Stimulated activated naive CD4-positive, alpha-beta T cell (primary cell): ENCODE data around the gene NDUFS4.
"Not testable (repeated sequence)": the region's sequence is repeated elsewhere in the genome, so short reads cannot be mapped to it uniquely, and the experiment has no call there.

Source experiments
- DNase-seq, 6 experiments: peaks; one replicate each; lab custom pipeline; 2025; lab: John Stamatoyannopoulos, UW

The NDUFS4 gene

DNA sequence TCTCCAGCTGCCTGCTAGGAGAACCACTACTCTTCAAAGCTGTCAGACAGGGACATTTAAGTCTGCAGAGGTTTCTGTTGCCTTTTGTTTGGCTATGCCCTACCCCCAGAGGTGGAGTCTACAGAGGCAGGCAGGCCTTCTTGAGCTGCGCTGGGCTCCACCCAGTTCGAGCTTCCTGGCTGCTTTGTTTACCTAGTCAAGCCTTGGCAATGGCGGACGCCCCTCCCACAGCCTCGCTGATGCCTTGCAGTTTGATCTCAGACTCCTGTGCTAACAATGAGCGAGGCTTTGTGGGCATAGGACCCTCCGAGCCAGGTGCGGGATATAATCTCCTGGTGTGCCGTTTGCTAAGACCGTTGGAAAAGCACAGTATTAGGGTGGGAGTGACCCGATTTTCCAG, 104.9 kb downstream of the NDUFS4 start:
- DNase-seq = not testable (repeated sequence)

- DNase-seq = no peak
Observed at GRCh38 chr5:53667621-53668020, 107.2 kb downstream of the NDUFS4 start.

- no peak for DNase-seq
Observed at GRCh38 chr5:53671447-53671846, 111.0 kb downstream of the NDUFS4 start.

DNA sequence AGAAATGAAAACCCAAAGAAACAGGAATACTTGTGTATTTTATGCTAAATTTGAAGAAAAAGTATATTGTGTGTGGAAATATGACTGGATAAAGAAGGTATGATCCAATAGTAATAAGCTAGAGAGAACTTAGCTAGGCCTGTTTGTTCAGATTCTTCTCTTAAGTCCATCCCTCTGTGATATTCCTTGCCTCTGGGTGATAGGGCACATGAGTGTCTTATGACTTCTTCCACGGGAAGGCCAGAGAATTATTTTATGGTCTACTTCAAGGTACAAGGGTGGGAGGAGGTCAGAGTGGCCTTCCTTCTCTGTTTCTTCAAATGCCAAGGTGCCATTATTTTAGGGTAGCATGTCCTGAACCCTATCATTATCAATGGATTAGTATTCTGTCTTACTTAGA, 113.7 kb downstream of the NDUFS4 start:
- no peak for DNase-seq

GRCh38 chr5:53677632-53678031, 117.2 kb downstream of the NDUFS4 start:
- DNase-seq = no peak

- no peak for DNase-seq
Observed at GRCh38 chr5:53678981-53679660, 118.7 kb downstream of the NDUFS4 start.

GRCh38 chr5:53681079-53681478, 120.6 kb downstream of the NDUFS4 start:
- no peak for DNase-seq

DNA sequence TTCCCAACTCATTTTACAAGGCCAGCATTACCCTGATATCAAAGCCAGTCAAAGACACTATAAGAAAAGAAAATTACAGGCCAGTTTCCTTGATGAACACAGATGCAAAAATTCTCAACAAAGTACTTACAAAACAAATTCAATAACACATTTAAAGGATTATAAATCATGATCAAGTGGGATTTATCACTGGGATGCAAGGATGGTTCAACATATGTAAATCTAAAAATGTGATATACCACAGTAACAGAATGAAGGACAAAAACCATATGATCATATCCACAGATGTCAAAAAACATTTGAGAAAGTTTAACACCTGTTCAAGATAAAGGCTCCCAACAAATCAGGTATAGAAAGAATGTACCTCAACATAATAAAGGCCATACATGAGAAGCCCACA, 130.6 kb downstream of the NDUFS4 start:
- DNase-seq = no peak

DNA sequence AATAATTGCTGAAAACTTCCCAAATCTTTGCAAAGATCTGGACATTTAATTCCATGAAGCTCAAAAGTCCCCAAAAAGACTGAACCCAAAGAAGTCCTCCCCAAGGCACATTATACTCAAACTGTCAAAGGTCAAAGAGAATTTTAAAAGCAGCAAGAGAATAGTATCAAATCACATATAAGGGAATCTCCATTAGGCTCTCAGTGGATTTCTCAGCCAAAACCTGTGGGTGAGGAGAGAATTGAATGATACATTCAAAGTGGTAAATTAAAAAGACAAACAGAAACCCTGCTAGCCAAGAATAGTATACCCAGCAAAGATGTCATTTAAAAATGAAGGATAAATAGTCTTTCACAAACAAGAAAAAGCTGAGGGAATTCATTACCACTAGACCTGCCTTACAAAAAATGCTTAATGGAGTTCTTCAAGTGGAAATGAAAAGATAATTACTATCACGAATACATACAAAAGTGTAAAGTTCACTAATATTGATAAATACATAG, 134.1 kb downstream of the NDUFS4 start:
- DNase-seq = no peak

DNA sequence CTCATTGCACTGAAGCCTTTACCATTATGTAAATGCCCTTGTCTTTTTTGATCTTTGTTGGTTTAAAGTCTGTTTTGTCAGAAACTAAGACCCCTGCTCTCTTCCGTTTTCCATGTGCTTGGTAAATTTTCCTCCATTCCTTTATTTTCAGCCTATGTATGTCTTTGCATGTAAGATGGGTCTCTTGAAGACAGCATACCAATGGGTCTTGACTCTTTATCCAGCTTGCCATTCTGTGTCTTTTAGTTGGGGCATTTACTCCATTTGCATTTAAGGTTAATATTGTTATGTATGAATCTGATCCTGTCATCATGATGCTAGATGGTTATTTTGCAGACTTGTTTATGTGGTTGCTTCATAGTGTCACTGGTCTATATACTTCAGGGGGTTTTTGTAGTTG, 150.0 kb downstream of the NDUFS4 start:
- DNase-seq = not testable (repeated sequence)

DNA sequence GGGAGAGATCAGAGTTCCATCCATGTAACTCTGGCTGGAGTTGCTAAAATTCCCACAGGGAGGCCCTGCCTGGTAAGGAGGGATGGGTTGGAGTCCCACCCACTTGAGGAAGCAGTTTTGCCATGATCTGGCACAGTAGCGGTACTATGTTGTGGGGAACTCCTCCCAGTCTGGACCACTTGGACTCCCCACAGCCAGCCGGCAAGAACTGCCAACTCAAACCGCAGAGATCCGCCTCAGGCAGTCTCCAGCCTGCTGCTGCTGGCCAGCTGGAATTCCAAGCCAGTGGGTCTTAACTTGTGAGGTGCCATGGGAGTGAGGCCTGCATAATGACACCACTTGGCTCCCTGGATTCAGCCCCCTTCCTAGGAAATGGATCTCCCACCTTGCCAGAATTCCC, 151.9 kb downstream of the NDUFS4 start:
- DNase-seq = no peak

DNA sequence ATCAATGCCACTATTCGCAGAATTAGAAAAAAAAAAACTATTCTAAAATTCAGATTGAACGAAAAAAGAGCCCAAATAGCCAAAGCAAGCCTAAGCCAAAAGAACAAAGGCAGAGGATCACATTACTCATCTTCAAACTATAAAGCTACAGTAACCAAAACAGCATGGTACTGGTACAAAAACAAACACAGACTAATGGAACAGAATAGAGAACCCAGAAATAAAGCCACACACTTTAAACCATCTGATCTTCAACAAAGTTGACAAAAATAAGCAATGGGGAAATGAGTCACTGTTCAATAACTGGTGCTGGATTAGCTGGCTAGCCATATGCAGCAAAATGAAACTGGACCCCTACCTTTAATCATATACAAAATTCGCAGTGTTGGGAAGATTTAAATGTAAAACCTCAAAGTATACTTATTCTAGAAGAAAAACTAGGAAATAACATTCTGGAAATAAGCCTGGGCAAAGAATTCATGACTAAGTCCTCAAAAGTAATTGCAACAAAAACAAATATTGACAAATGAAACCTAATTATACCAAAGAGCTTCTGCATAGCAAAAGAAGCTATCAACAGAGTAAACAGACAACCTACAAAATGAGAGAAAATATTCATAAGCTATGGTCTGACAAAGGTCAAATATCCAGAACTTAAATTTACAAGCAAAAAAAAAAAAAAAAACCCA, 153.7 kb downstream of the NDUFS4 start:
- no peak for DNase-seq

GRCh38 chr5:53714667-53715010, 154.2 kb downstream of the NDUFS4 start:
- DNase-seq = no peak

- no peak for DNase-seq
Observed at GRCh38 chr5:53726121-53726520, 165.7 kb downstream of the NDUFS4 start.

GRCh38 chr5:53730943-53731342, 170.5 kb downstream of the NDUFS4 start:
- no peak for DNase-seq
